PFSK-1 (cell line): ENCODE results near the gene NEK7.

Experiments
- FOXP2 ChIP-seq: optimal IDR thresholded peaks from 2 replicates; pipeline ENCODE3; 2011; ENCODE audit warnings: borderline replicate concordance, control low read depth, inconsistent platforms; ENCODE audit not compliant: insufficient read depth; ENCODE audit errors: extremely low read length, extremely low read depth
- POLR2AphosphoS5 ChIP-seq: IDR thresholded peaks from 2 replicates; pipeline ENCODE4 v1.6.1; 2012; ENCODE audit warnings: low read depth, mild to moderate bottlenecking, control low read depth, low read length, moderate library complexity
- SIN3A ChIP-seq: IDR thresholded peaks from 2 replicates; pipeline ENCODE4 v1.6.1; 2012; ENCODE audit warnings: mild to moderate bottlenecking, low read length, moderate library complexity, borderline replicate concordance; ENCODE audit not compliant: insufficient read depth
- TAF1 ChIP-seq: IDR thresholded peaks from 2 replicates; pipeline ENCODE4 v1.6.1; 2012; ENCODE audit warnings: low read length, control low read depth, borderline replicate concordance; ENCODE audit not compliant: insufficient read depth
- TF ChIP-seq, protein P1 (sequence below), 2 experiments: IDR thresholded peaks; 2 replicates each; pipeline versions ENCODE4 v1.6.1 to v1.8.0; 2011 to 2012; ENCODE audit warnings: low read depth in 2 of 2, low read length in 2 of 2, control low read depth in 1 of 2, inconsistent platforms in 1 of 2, mild to moderate bottlenecking in 1 of 2, moderate library complexity in 1 of 2; ENCODE audit not compliant: insufficient read depth in 1 of 2

DNA sequence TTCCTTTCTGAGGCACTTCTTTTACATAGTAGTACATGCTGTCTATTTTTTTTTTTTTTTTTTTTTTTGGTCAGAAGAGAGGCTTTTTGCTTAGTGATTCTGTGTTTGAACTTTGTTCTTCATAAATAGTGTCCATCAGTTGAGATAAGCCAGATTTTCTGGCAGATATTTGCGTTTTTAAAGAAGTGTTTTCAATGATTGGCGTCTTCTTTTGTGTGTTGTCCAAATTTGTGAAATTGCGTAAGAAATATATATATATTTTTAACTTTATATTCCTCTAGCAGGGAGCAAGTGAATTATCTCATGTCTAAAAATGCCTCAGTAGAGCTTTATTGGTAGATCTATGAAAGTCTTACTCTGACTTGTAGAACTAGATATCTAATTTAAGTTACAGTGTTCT, 28.3 kb downstream of the NEK7 start:
- TF ChIP-seq TAF1 = no peak
- TF ChIP-seq, protein P1, sequence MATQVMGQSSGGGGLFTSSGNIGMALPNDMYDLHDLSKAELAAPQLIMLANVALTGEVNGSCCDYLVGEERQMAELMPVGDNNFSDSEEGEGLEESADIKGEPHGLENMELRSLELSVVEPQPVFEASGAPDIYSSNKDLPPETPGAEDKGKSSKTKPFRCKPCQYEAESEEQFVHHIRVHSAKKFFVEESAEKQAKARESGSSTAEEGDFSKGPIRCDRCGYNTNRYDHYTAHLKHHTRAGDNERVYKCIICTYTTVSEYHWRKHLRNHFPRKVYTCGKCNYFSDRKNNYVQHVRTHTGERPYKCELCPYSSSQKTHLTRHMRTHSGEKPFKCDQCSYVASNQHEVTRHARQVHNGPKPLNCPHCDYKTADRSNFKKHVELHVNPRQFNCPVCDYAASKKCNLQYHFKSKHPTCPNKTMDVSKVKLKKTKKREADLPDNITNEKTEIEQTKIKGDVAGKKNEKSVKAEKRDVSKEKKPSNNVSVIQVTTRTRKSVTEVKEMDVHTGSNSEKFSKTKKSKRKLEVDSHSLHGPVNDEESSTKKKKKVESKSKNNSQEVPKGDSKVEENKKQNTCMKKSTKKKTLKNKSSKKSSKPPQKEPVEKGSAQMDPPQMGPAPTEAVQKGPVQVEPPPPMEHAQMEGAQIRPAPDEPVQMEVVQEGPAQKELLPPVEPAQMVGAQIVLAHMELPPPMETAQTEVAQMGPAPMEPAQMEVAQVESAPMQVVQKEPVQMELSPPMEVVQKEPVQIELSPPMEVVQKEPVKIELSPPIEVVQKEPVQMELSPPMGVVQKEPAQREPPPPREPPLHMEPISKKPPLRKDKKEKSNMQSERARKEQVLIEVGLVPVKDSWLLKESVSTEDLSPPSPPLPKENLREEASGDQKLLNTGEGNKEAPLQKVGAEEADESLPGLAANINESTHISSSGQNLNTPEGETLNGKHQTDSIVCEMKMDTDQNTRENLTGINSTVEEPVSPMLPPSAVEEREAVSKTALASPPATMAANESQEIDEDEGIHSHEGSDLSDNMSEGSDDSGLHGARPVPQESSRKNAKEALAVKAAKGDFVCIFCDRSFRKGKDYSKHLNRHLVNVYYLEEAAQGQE (IDR thresholded peaks at IDR 0.05; ENCODE audit: insufficient read depth in 1 of 2, low read depth in 2 of 2, low read length in 2 of 2) = no peak
- no peak for TF ChIP-seq POLR2AphosphoS5
- TF ChIP-seq SIN3A = no peak
- TF ChIP-seq FOXP2 = no peak
